Hepatocyte (in vitro differentiated cells): ENCODE results near the gene PES1.

ENCODE experiments used
- EZH2 ChIP-seq: fragments of 200-600 bp; sonication (generic); IDR thresholded peaks from 2 replicates; pipeline ENCODE4 v1.6.1; 2016; ENCODE audit warnings: antibody characterized with exemption, mild to moderate bottlenecking, borderline replicate concordance
- TF ChIP-seq, protein P1 (sequence below): fragments of 200-600 bp; sonication (generic); IDR thresholded peaks from 2 replicates; pipeline ENCODE4 v1.5.1; 2016; ENCODE audit warnings: antibody characterized with exemption, mild to moderate bottlenecking; ENCODE audit not compliant: poor library complexity

DNA sequence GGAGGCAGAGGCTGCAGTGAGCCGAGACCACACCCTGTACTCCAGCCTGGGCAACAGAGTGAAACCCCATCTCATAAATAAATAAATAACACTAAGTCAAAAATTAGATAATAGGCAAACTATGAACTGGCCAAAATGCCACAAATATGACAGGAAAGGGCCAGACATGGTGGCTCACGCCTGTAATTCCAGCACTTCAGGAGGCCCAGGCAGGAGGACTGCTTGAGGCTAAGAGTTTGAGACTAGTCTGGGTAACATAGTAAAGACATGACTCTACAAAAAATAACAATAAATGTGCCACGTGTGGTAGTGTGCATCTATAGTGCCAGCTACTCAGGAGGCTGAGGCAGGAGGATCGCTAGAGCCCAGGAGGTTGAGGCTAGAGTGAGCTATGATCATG is 65.1 kb downstream of the PES1 start:
- TF ChIP-seq, protein P1, sequence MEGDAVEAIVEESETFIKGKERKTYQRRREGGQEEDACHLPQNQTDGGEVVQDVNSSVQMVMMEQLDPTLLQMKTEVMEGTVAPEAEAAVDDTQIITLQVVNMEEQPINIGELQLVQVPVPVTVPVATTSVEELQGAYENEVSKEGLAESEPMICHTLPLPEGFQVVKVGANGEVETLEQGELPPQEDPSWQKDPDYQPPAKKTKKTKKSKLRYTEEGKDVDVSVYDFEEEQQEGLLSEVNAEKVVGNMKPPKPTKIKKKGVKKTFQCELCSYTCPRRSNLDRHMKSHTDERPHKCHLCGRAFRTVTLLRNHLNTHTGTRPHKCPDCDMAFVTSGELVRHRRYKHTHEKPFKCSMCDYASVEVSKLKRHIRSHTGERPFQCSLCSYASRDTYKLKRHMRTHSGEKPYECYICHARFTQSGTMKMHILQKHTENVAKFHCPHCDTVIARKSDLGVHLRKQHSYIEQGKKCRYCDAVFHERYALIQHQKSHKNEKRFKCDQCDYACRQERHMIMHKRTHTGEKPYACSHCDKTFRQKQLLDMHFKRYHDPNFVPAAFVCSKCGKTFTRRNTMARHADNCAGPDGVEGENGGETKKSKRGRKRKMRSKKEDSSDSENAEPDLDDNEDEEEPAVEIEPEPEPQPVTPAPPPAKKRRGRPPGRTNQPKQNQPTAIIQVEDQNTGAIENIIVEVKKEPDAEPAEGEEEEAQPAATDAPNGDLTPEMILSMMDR = no peak
- no peak for TF ChIP-seq EZH2
